ENCODE measurements around the gene GPR34.

GPR34 gene

GRCh38 chrX:41703574-41704029 lies 14.8 kb downstream of the GPR34 start:
- Histone ChIP-seq H3K27ac (no peak overlapping the region), H3K27me3 (replicated peaks) (no peaks in the 10 kb centered on the region), H3K36me3 (replicated peaks) (no peaks in the 10 kb centered on the region), H3K4me3 (ENCODE audit: low read depth, low read length) (no peak overlapping the region)
- no peak for DNase-seq
- in situ Hi-C loops (cut with HindIII; ENCODE audit: low pct_ligation_motif_present, low sequenced_read_pairs) = no loop called here
- TF ChIP-seq CTCF (IDR thresholded peaks at IDR 0.05; ENCODE audit: low read depth, low read length, missing control alignments) = no peak

GRCh38 chrX:41705042-41705441 lies 16.3 kb downstream of the GPR34 start:
- Histone ChIP-seq H3K27ac (no peak overlapping the region), H3K36me3 (replicated peaks) (no peaks in the 10 kb centered on the region), H3K4me3 (ENCODE audit: low read depth, low read length) (no peak overlapping the region), H3K27me3 (replicated peaks) (no peaks in the 10 kb centered on the region)
- no peak for DNase-seq
- TF ChIP-seq CTCF (IDR thresholded peaks at IDR 0.05; ENCODE audit: low read depth, low read length, missing control alignments) = no peak
- in situ Hi-C loops (cut with HindIII; ENCODE audit: low pct_ligation_motif_present, low sequenced_read_pairs) = no loop called here

GRCh38 chrX:41705680-41706374 lies 17.1 kb downstream of the GPR34 start:
- H3K27ac ChIP-seq = no peak overlapping the region
- no peak overlapping the region for H3K4me3 ChIP-seq (ENCODE audit: low read depth, low read length)
- no peak for DNase-seq
- in situ Hi-C loops (cut with HindIII; ENCODE audit: low pct_ligation_motif_present, low sequenced_read_pairs) = no loop called here
- no peak for TF ChIP-seq CTCF (IDR thresholded peaks at IDR 0.05; ENCODE audit: low read depth, low read length, missing control alignments)
- no peaks in the 10 kb centered on the region for H3K27me3 ChIP-seq (replicated peaks)
- H3K36me3 ChIP-seq (replicated peaks) = no peaks in the 10 kb centered on the region

GRCh38 chrX:41707218-41707617 lies 18.4 kb downstream of the GPR34 start:
- Histone ChIP-seq H3K27ac (no peak overlapping the region), H3K27me3 (replicated peaks) (no peaks in the 10 kb centered on the region), H3K36me3 (replicated peaks) (no peaks in the 10 kb centered on the region), H3K4me3 (ENCODE audit: low read depth, low read length) (no peak overlapping the region)
- no peak for DNase-seq
- TF ChIP-seq CTCF (IDR thresholded peaks at IDR 0.05; ENCODE audit: low read depth, low read length, missing control alignments) = no peak
- in situ Hi-C loops (cut with HindIII; ENCODE audit: low pct_ligation_motif_present, low sequenced_read_pairs) = no loop called here

- Histone ChIP-seq H3K27me3 (replicated peaks) (no peaks in the 10 kb centered on the region), H3K36me3 (replicated peaks) (no peaks in the 10 kb centered on the region), H3K4me3 (ENCODE audit: low read depth, low read length) (no peak overlapping the region), H3K27ac (no peak overlapping the region)
- in situ Hi-C loops (cut with HindIII; ENCODE audit: low pct_ligation_motif_present, low sequenced_read_pairs) = no loop called here
- DNase-seq = no peak
- TF ChIP-seq CTCF (IDR thresholded peaks at IDR 0.05; ENCODE audit: low read depth, low read length, missing control alignments) = no peak
Measured at GRCh38 chrX:41708486-41708885, 19.7 kb downstream of the GPR34 start.
